Measurements from ENCODE around the gene KCNK4.

GRCh38 chr11:64322925-64323260 lies 31.8 kb downstream of the KCNK4 start:
- no peak for TF ChIP-seq CTCF (IDR thresholded peaks at IDR 0.05)
- TF ChIP-seq EP300 (IDR thresholded peaks at IDR 0.05; ENCODE audit: low read depth), result no peak
- no peak for TF ChIP-seq POLR2A (IDR thresholded peaks at IDR 0.05)

Measured in transverse colon (tissue), 3 donors.